Suprapubic skin (tissue), 4 donors: Measurements from ENCODE around the gene USP32.

Experiments
- CTCF ChIP-seq, 2 donors: fragments of 200-600 bp in 1 of 2; fragments of 450-650 bp in 1 of 2; sonication (generic) in 1 of 2; IDR thresholded peaks; one replicate each; pipeline ENCODE4 v1.5.1; 2016 to 2019; ENCODE audit warnings: antibody characterized with exemption in 2 of 2, mild to moderate bottlenecking in 1 of 2, moderate library complexity in 1 of 2
- EP300 ChIP-seq: sonication (generic); formaldehyde crosslinking; IDR thresholded peaks from one replicate; pipeline ENCODE4 v1.6.1; 2017; ENCODE audit warnings: antibody characterized with exemption
- POLR2AphosphoS5 ChIP-seq, 3 donors: sonication (generic); formaldehyde crosslinking; IDR thresholded peaks; one replicate each; pipeline ENCODE4 v1.6.1; 2017; ENCODE audit warnings: antibody characterized with exemption in 3 of 3

GRCh38 chr17:60423865-60424264 is 31.9 kb upstream of the USP32 start:
- TF ChIP-seq CTCF (IDR thresholded peaks at IDR 0.05) = no peak
- TF ChIP-seq EP300 = no peak
- TF ChIP-seq POLR2AphosphoS5 (IDR thresholded peaks at IDR 0.05) = no peak
